Activated naive CD4-positive, alpha-beta T cell treated with anti-CD3 and anti-CD28 coated beads, Interleukin-2, amount 10 ng/mL, durations not matched to agents 7 days and 5 days (primary cell): ENCODE measurements around the gene GORAB.

ENCODE experiments used
- CTCF ChIA-PET: fragments of 350-600 bp; sonication (Branson Sonifier 250); formaldehyde crosslinking; loops from one replicate; lab custom pipeline; 2021; ENCODE audit warnings: antibody characterized with exemption; lab: Charles Lee
- DNase-seq: peaks from one replicate; pipeline ENCODE4 v3.0.0-alpha.2; 2020
- H3K27ac Mint-ChIP-seq: one replicate; pipeline ENCODE4 v1.8.0; 2021; ENCODE audit warnings: mild to moderate bottlenecking, moderate library complexity, mixed read lengths
- H3K27me3 Mint-ChIP-seq: one replicate; pipeline ENCODE4 v1.8.0; 2021; ENCODE audit warnings: mild to moderate bottlenecking, mixed read lengths
- H3K36me3 Mint-ChIP-seq: one replicate; pipeline ENCODE4 v1.8.0; 2021; ENCODE audit warnings: mixed read lengths
- H3K4me1 Mint-ChIP-seq: one replicate; pipeline ENCODE4 v1.8.0; 2021; ENCODE audit warnings: mixed read lengths
- H3K4me3 Mint-ChIP-seq: one replicate; pipeline ENCODE4 v1.8.0; 2021; ENCODE audit warnings: mild to moderate bottlenecking, moderate library complexity, mixed read lengths
- H3K9me3 Mint-ChIP-seq: one replicate; pipeline ENCODE4 v1.8.0; 2021; ENCODE audit warnings: mixed read lengths

The GORAB gene

GRCh38 chr1:170592591-170593111, 60.7 kb downstream of the GORAB start:
- CTCF ChIA-PET, result no interaction called here
- Mint-ChIP-seq H3K27ac (no peak overlapping the region), H3K4me1 (no peaks in the 10 kb centered on the region), H3K4me3 (no peak overlapping the region), H3K27me3 (peaks cover 4% of the 10 kb centered on the region), H3K9me3 (peaks cover 4% of the 10 kb centered on the region), H3K36me3 (no peaks in the 10 kb centered on the region)
- no peak for DNase-seq

DNA sequence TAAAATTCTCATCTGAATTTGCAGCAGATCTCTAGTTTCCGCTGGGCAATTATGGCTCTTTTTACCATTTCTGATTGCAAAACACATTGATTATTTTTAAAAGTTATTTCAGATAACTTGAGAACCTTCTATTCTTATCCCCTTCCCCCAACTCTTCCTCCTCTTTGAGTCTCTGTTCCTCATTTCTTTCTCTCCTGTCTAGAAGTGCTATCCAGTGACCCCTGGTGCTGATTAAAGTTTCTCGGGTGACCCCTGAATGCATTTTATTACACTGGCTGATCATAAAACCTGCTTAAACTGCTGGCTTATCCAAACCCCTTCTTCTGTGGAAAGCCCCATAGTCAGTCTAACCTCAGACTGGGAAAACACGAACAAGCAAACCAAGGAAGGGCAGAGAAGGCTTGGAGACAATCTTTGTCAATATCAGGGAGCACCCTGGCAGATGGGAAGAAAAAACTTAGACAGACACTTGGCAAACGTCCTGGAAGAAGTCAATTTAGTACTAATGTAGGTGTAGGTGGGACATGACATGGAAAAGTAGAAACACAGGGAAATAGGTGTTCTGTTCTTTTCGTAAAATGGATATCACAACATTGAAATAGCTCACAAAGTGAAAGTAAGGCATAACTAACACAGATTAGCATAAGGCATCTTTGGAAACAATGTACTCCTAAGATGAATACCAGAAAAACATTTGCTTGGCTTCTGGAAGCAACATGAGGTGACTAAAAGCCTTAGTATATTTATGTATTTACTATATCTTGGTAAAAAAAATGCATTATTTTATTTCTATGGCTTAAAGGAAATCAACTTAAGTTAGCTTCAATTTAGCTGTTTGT, 61.4 kb downstream of the GORAB start:
- Mint-ChIP-seq H3K27me3 (peaks cover 4% of the 10 kb centered on the region), H3K4me3 (no peak overlapping the region), H3K4me1 (no peaks in the 10 kb centered on the region), H3K9me3 (peaks cover 4% of the 10 kb centered on the region), H3K27ac (no peak overlapping the region), H3K36me3 (no peaks in the 10 kb centered on the region)
- CTCF ChIA-PET, result no interaction called here
- DNase-seq, result no peak

DNA sequence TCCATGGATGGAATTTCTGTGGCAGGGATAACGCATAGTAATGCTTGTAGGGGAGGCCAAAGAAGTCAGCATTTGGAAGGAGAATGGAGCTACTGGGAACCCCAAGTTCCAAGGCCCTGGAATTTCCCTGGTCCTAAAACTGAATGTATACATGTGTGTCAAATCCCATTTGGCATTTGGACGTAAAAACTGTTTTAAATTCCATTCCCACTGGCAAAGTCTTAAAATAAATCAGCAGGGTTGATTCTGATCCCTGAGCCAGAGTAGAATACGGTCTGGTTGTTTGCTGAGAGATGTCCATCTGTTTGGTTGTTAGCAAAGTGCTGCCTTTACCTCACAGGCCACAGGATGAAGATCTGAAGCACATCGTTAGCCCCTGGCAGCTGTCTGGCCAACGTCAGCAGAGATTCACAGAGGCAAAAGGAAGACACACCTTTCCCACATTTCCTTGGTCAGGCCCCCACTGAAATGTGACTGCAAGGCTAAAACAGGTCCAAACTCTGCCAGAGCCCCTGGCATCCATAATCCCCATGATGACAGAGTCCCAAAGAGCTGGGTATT, 62.2 kb downstream of the GORAB start:
- H3K27ac Mint-ChIP-seq, result no peak overlapping the region
- H3K4me1 Mint-ChIP-seq, result no peaks in the 10 kb centered on the region
- H3K36me3 Mint-ChIP-seq, result no peaks in the 10 kb centered on the region
- H3K9me3 Mint-ChIP-seq, result peaks cover 4% of the 10 kb centered on the region
- H3K4me3 Mint-ChIP-seq, result no peak overlapping the region
- H3K27me3 Mint-ChIP-seq, result peaks cover 4% of the 10 kb centered on the region
- no peak for DNase-seq
- CTCF ChIA-PET, result no interaction called here

GRCh38 chr1:170596701-170597100, 64.7 kb downstream of the GORAB start:
- no peak overlapping the region for H3K4me3 Mint-ChIP-seq
- no peaks in the 10 kb centered on the region for H3K36me3 Mint-ChIP-seq
- peaks cover 4% of the 10 kb centered on the region for H3K9me3 Mint-ChIP-seq
- H3K4me1 Mint-ChIP-seq, result no peaks in the 10 kb centered on the region
- CTCF ChIA-PET, result no interaction called here
- H3K27ac Mint-ChIP-seq, result no peak overlapping the region
- DNase-seq, result no peak
- no peaks in the 10 kb centered on the region for H3K27me3 Mint-ChIP-seq

GRCh38 chr1:170598618-170599017, 66.7 kb downstream of the GORAB start:
- peaks cover 15% of the 10 kb centered on the region for H3K9me3 Mint-ChIP-seq
- DNase-seq, result no peak
- H3K4me3 Mint-ChIP-seq, result no peak overlapping the region
- H3K27ac Mint-ChIP-seq, result no peak overlapping the region
- no peaks in the 10 kb centered on the region for H3K27me3 Mint-ChIP-seq
- no peaks in the 10 kb centered on the region for H3K36me3 Mint-ChIP-seq
- H3K4me1 Mint-ChIP-seq, result no peaks in the 10 kb centered on the region
- CTCF ChIA-PET, result no interaction called here

- Mint-ChIP-seq H3K36me3 (no peaks in the 10 kb centered on the region), H3K27ac (no peak overlapping the region), H3K27me3 (no peaks in the 10 kb centered on the region), H3K4me3 (no peak overlapping the region), H3K4me1 (no peaks in the 10 kb centered on the region), H3K9me3 (peaks cover 15% of the 10 kb centered on the region)
- CTCF ChIA-PET, result no interaction called here
- no peak for DNase-seq
Observed at GRCh38 chr1:170599033-170599432, 67.1 kb downstream of the GORAB start.

DNA sequence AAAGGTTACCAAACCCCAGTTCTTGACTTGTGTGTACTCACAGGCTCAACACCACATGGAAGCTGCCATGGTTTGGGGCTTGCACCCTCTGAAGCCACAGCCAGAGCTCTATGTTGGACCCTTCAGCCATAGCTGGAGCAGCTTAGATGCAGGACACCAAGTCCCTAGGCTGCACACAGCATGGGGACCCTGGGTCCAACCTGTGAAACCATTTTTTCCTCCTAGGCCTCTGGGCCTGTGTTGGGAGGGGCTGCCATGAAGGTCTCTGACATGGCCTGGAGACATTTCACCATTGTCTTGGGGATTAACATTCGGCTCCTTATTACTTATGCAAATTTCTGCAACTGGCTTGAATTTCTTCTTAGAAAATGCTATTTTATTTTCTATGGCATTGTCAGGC, 69.9 kb downstream of the GORAB start:
- DNase-seq, result no peak
- H3K27ac Mint-ChIP-seq, result no peak overlapping the region
- no peaks in the 10 kb centered on the region for H3K36me3 Mint-ChIP-seq
- no peaks in the 10 kb centered on the region for H3K27me3 Mint-ChIP-seq
- no peaks in the 10 kb centered on the region for H3K4me1 Mint-ChIP-seq
- no peak overlapping the region for H3K4me3 Mint-ChIP-seq
- H3K9me3 Mint-ChIP-seq, result peaks cover 11% of the 10 kb centered on the region
- CTCF ChIA-PET, result no interaction called here
